ENCODE data around the gene KCNK17. TPM values are rescaled to one million over a fixed set of nuclear protein-coding genes. Genes with fewer than 3 reads are reported as not detected.

Gene KCNK17
- total RNA-seq, 1 donor from 2014 or later, result not detected

GRCh38 chr6:39322306-39322850, 8.2 kb upstream of the KCNK17 start, which contains the start of gene KCNK16:
Gene KCNK16, minus strand, starts transcription at chr6:39322702. Its CDS starts 162 bp downstream, at chr6:39322540.
- Histone ChIP-seq H3K36me3 (ENCODE audit: control insufficient read depth, insufficient read depth, low read length) (no peaks in the 10 kb centered on the region), H3K4me3 (ENCODE audit: low read depth, low read length) (no peak within 1 kb of the TSS), H3K27me3 (ENCODE audit: control insufficient read depth, insufficient read depth, low read length) (peaks cover 2% of the 10 kb centered on the region)
- FAIRE-seq (no peak), DNase-seq (ENCODE audit: low read depth) (no peak)
- no peak for TF ChIP-seq CTCF (IDR thresholded peaks at IDR 0.05; ENCODE audit: insufficient read depth, low read length, severe bottlenecking)

DNA sequence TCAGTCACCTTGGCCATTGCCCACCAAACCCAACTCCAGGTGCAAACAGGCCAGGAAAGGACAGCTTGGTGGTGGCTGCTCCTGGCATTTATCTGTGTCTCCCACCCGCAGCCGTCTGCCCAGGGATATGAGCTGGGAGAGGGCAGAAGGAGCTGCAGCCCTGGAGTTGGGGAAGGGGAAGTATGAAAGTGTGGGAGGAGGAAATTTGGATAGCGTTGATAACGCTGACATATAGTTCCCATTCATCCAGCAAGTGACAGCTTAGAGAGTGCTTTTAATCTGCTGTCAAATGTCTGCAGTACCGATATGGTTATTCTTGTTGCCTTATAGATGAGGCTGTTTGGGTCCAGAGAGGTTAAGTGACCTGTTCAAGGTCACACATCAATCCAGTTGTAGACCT, 7.5 kb upstream of the KCNK17 start:
- no peak for TF ChIP-seq CTCF (IDR thresholded peaks at IDR 0.05; ENCODE audit: insufficient read depth, low read length, severe bottlenecking)
- no peak for FAIRE-seq
- DNase-seq (ENCODE audit: low read depth), result no peak
- H3K4me3 ChIP-seq (ENCODE audit: low read depth, low read length), result no peak overlapping the region
- H3K27me3 ChIP-seq (ENCODE audit: control insufficient read depth, insufficient read depth, low read length), result peaks cover 2% of the 10 kb centered on the region
- H3K36me3 ChIP-seq (ENCODE audit: control insufficient read depth, insufficient read depth, low read length), result no peaks in the 10 kb centered on the region

DNA sequence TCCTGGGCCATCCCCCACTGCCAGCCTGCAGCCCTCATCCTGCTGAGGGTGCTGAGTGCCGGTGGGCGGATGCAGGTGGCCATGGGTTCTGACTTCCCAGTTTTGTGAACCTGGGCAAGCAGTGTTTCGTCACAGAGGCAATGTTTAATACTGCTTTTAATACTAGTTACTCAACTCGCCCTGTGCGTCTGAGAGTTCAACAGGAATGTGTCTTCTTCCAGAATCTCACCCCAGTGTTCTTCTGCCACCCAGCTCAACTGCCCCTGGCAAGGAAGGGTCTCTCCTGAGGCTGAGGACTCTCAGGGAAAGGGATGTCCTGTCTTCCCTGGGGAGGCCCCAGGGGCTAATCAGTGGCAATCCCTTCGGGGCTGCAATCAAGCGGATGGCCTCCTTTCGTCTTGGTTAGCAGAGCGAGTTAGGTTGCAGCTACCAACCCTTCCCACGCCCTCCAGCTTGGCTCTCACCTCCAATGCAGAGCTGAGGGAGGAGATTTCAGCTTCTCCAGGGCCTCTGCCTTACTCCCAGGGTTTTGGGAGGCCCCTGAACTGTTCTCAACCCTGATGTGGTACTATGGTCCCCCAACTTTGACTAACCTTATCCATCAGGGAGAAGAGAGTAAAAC, 6.3 kb upstream of the KCNK17 start:
- DNase-seq (ENCODE audit: low read depth) (no peak), FAIRE-seq (no peak)
- H3K4me3 ChIP-seq (ENCODE audit: low read depth, low read length), result no peak overlapping the region
- H3K36me3 ChIP-seq (ENCODE audit: control insufficient read depth, insufficient read depth, low read length), result no peaks in the 10 kb centered on the region
- H3K27me3 ChIP-seq (ENCODE audit: control insufficient read depth, insufficient read depth, low read length), result peaks cover 2% of the 10 kb centered on the region
- TF ChIP-seq CTCF (IDR thresholded peaks at IDR 0.05; ENCODE audit: insufficient read depth, low read length, severe bottlenecking), result no peak

DNA sequence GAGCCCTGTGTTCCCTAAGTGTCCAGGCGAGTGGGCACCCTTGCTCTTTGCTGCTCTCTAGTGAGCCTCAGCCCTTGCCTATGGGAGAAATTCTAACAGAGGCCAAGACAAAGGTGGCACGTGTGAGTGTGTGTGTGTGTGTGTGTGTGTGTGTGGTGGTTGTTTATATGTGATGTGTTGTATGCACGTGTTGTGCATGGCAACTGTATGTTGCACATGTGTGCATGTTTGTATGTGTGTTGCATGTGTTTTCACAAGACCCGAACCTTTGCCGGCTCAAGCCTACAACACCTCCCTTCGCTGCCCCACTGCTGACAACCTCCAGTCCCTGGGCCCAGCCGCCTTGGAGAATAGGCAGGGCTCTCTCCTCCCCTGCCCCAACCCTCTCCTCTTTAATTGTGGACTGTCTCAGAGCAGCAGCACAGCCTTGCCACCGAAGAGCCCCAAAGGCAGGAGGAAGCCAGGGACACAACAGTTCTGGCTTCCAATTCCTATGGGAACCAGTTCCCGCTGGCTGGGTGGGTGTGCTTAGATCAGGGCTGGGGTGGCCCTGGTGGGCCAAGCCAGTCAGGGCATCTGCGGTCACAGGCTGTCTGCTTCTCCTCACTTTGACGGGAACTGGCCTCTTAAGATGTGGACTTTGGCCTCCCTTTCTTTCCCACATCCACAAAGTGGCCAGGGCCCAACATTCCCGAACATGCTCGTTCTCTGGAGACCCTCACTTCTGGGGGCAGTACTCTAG, 5.6 kb upstream of the KCNK17 start:
- peaks cover 2% of the 10 kb centered on the region for H3K27me3 ChIP-seq (ENCODE audit: control insufficient read depth, insufficient read depth, low read length)
- no peaks in the 10 kb centered on the region for H3K36me3 ChIP-seq (ENCODE audit: control insufficient read depth, insufficient read depth, low read length)
- FAIRE-seq (no peak), DNase-seq (ENCODE audit: low read depth) (no peak)
- TF ChIP-seq CTCF (IDR thresholded peaks at IDR 0.05; ENCODE audit: insufficient read depth, low read length, severe bottlenecking), result no peak
- H3K4me3 ChIP-seq (ENCODE audit: low read depth, low read length), result no peak overlapping the region

DNA sequence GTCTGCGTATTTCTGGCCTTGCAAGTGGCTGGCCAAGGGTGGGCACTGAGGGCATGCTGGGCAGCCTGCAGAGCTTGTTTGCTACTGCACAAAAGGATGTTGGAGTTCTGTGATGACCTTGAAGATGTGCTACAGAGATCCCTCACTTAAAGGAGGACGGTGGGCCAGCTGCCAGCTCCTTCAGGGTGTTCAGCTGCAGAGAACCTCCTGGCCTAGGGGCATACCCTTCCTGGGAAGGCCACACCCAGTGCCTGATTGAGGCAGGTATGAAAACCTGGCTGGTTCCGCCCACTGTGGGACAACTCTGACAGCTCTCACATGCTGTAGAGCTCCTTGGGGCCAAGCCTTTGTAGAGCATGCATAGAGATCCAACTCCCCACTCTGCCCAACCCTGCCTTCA, 3.0 kb upstream of the KCNK17 start:
- Histone ChIP-seq H3K36me3 (ENCODE audit: control insufficient read depth, insufficient read depth, low read length) (no peaks in the 10 kb centered on the region), H3K4me3 (ENCODE audit: low read depth, low read length) (no peak overlapping the region), H3K27me3 (ENCODE audit: control insufficient read depth, insufficient read depth, low read length) (peaks cover 26% of the 10 kb centered on the region)
- TF ChIP-seq CTCF (IDR thresholded peaks at IDR 0.05; ENCODE audit: insufficient read depth, low read length, severe bottlenecking), result no peak
- DNase-seq (ENCODE audit: low read depth) (no peak), FAIRE-seq (no peak)

Data from bronchial epithelial cell (primary cell).